T-helper 2 cell treated with Interferon-gamma antibody and Interleukin-4, amounts not matched to agents 5 μg/mL and 100 μg/mL, for 36 hours (primary cell): ENCODE results near the gene AMER1.

Experiments
- DNase-seq: peaks from one replicate; pipeline ENCODE4 v3.0.0; 2021; ENCODE audit warnings: low spot score
- H3K27ac Mint-ChIP-seq: one replicate; pipeline ENCODE4 v1.8.0; 2021; ENCODE audit warnings: mild to moderate bottlenecking, mixed read lengths
- H3K27me3 Mint-ChIP-seq: one replicate; pipeline ENCODE4 v1.8.0; 2021; ENCODE audit warnings: low read depth, mixed read lengths
- H3K36me3 Mint-ChIP-seq: one replicate; pipeline ENCODE4 v1.8.0; 2021; ENCODE audit warnings: low read depth, mixed read lengths
- H3K4me1 Mint-ChIP-seq: one replicate; pipeline ENCODE4 v1.8.0; 2021; ENCODE audit warnings: low read depth, mixed read lengths
- H3K4me3 Mint-ChIP-seq: one replicate; pipeline ENCODE4 v1.8.0; 2022; ENCODE audit warnings: mild to moderate bottlenecking, moderate library complexity, mixed read lengths
- H3K9me3 Mint-ChIP-seq: one replicate; pipeline ENCODE4 v1.8.0; 2021; ENCODE audit warnings: mixed read lengths

The AMER1 gene

DNA sequence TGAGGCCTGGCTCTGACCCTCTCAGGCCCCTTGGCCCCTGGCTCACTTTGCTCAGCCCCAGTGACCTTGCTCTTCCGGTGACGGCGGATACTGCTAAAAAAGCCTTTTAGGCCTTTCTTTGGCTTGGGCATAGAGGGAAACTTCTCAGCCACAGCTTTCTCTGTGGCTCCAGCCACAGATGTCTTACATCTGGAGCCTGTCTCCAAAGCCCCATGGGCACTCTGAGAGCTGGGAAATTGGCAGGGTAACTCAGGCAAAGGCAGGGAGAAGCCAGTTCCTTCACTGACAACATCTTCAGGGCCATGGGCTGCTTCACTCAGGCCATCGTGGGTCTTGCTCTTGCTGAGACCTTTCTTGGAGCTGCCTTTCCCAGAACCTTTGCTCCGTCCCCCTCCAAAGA is 12.8 kb downstream of the AMER1 start:
- no peak for DNase-seq
- H3K27me3 Mint-ChIP-seq = no peaks in the 10 kb centered on the region
- H3K4me1 Mint-ChIP-seq = no peaks in the 10 kb centered on the region
- H3K36me3 Mint-ChIP-seq = peaks cover 4% of the 10 kb centered on the region
- H3K27ac Mint-ChIP-seq = no peak overlapping the region
- no peaks in the 10 kb centered on the region for H3K9me3 Mint-ChIP-seq
- H3K4me3 Mint-ChIP-seq = no peak overlapping the region

DNA sequence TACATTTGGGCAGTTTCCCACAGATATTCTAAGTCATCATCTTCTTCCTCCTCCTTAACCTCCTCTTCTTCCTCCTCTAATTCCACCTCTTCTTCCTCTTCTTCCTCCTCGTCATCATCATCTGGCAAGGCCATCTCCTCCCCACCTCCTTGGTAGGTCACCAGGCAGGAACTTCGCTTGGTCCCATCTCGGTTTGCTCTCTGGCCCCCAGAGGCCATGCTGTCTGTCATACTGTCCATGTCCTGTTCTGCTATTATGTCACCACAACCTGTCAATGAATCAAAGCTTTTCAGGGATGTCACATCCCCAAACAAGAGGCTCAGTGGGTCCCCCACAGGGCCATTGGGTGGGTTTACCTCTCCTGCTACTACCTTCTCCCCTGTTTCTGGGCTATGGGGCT is 13.5 kb downstream of the AMER1 start:
- Mint-ChIP-seq H3K9me3 (no peaks in the 10 kb centered on the region), H3K4me1 (no peaks in the 10 kb centered on the region), H3K36me3 (peaks cover 4% of the 10 kb centered on the region), H3K27me3 (no peaks in the 10 kb centered on the region), H3K4me3 (no peak overlapping the region), H3K27ac (no peak overlapping the region)
- DNase-seq = no peak

DNA sequence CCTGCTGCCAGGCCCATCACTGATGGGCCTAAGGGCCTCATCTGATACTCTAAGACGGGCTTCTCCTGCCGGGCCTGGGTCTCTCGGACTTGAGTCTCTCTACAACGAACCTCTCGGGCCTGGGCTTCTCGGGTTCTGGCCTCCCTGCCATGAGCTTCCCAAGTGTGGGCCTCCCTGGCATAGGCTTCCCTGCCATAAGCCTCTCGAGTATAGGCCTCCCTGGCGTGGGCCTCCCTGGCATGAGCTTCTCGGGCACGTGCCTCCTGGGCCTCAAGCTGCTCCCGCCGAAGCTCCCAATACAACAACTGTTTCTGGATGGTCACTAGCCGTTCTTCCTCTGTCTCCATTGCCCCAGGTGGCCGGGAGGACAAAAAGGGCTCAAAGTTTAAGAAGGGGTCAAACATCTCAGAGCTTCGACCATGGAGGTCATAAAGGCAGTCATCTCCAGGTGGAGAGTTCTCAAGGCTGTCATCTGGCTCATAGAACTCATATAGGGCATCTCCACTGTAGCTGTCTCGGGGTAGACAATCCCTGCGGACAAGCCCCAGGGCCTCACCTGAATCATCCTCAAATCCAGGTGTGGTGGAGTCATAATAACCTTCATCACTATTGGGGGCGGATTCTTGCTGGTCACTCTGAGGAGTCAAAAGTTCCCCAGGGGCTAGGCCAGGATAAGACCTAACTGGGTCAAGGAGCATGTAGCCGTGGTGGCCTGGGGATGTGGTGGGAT is 14.1 kb downstream of the AMER1 start:
- H3K4me1 Mint-ChIP-seq = no peaks in the 10 kb centered on the region
- H3K4me3 Mint-ChIP-seq = no peak overlapping the region
- no peak for DNase-seq
- H3K27me3 Mint-ChIP-seq = no peaks in the 10 kb centered on the region
- no peak overlapping the region for H3K27ac Mint-ChIP-seq
- H3K9me3 Mint-ChIP-seq = no peaks in the 10 kb centered on the region
- peaks cover 4% of the 10 kb centered on the region for H3K36me3 Mint-ChIP-seq

GRCh38 chrX:64190136-64190740 is 15.3 kb downstream of the AMER1 start:
- Mint-ChIP-seq H3K36me3 (peaks cover 4% of the 10 kb centered on the region), H3K27me3 (no peaks in the 10 kb centered on the region), H3K4me1 (no peaks in the 10 kb centered on the region), H3K9me3 (no peaks in the 10 kb centered on the region), H3K27ac (no peak overlapping the region), H3K4me3 (no peak overlapping the region)
- no peak for DNase-seq

GRCh38 chrX:64188901-64189300 is 16.6 kb downstream of the AMER1 start:
- H3K4me3 Mint-ChIP-seq = no peak overlapping the region
- peaks cover 4% of the 10 kb centered on the region for H3K36me3 Mint-ChIP-seq
- no peaks in the 10 kb centered on the region for H3K27me3 Mint-ChIP-seq
- H3K4me1 Mint-ChIP-seq = no peaks in the 10 kb centered on the region
- DNase-seq = no peak
- no peak overlapping the region for H3K27ac Mint-ChIP-seq
- no peaks in the 10 kb centered on the region for H3K9me3 Mint-ChIP-seq

DNA sequence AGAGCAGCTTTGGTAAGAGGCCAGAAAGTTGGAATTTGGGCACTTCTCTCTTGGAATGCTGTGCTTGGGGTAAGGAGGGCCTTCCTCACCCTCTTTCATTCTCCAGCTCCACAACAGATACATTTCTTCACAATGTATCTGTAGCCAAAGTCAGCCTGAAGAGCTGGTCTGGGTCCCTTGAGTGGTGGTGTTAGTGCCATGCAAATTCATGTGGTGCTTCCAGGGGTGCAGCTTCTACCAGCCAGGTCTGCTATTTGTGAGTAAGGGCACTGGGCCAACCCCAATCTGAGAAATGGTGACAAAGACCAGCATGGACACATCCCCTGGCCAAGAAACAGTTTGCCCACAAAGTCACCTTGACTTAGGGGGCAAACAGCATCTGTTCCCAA is 17.8 kb downstream of the AMER1 start:
- H3K9me3 Mint-ChIP-seq = no peaks in the 10 kb centered on the region
- no peaks in the 10 kb centered on the region for H3K4me1 Mint-ChIP-seq
- DNase-seq = no peak
- H3K36me3 Mint-ChIP-seq = peaks cover 4% of the 10 kb centered on the region
- H3K27ac Mint-ChIP-seq = no peak overlapping the region
- H3K4me3 Mint-ChIP-seq = no peak overlapping the region
- H3K27me3 Mint-ChIP-seq = no peaks in the 10 kb centered on the region

GRCh38 chrX:64186974-64187761 is 18.3 kb downstream of the AMER1 start:
- no peak overlapping the region for H3K27ac Mint-ChIP-seq
- peaks cover 4% of the 10 kb centered on the region for H3K36me3 Mint-ChIP-seq
- H3K4me3 Mint-ChIP-seq = no peak overlapping the region
- H3K27me3 Mint-ChIP-seq = no peaks in the 10 kb centered on the region
- no peak for DNase-seq
- no peaks in the 10 kb centered on the region for H3K4me1 Mint-ChIP-seq
- no peaks in the 10 kb centered on the region for H3K9me3 Mint-ChIP-seq

- H3K4me1 Mint-ChIP-seq = no peaks in the 10 kb centered on the region
- no peak for DNase-seq
- no peak overlapping the region for H3K4me3 Mint-ChIP-seq
- no peaks in the 10 kb centered on the region for H3K27me3 Mint-ChIP-seq
- no peaks in the 10 kb centered on the region for H3K36me3 Mint-ChIP-seq
- no peak overlapping the region for H3K27ac Mint-ChIP-seq
- no peaks in the 10 kb centered on the region for H3K9me3 Mint-ChIP-seq
Measured at GRCh38 chrX:64184396-64184795, 21.1 kb downstream of the AMER1 start.

GRCh38 chrX:64182208-64182607 is 23.3 kb downstream of the AMER1 start:
- H3K27me3 Mint-ChIP-seq = no peaks in the 10 kb centered on the region
- no peak for DNase-seq
- H3K4me3 Mint-ChIP-seq = no peak overlapping the region
- H3K27ac Mint-ChIP-seq = no peak overlapping the region
- no peaks in the 10 kb centered on the region for H3K36me3 Mint-ChIP-seq
- no peaks in the 10 kb centered on the region for H3K4me1 Mint-ChIP-seq
- H3K9me3 Mint-ChIP-seq = no peaks in the 10 kb centered on the region

DNA sequence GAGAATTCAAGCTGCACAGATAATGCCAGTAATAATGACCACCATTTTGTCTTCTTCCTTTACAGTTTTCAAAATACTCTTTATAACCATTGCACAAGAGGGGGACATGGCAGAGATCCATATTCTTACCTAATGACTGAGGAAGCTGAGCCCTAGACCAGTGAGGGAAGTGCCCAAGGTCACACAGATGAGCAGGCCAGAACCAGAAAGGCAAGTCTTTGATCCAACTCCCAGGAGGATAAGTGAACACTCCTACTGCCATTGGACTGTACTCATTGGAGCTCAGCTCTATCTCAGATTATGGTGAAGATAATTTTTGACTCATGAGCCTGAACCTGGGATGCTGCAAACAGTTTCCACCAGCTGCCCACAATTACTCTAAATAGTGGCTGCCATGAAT is 28.6 kb downstream of the AMER1 start:
- Mint-ChIP-seq H3K27ac (no peak overlapping the region), H3K9me3 (no peaks in the 10 kb centered on the region), H3K27me3 (no peaks in the 10 kb centered on the region)

DNA sequence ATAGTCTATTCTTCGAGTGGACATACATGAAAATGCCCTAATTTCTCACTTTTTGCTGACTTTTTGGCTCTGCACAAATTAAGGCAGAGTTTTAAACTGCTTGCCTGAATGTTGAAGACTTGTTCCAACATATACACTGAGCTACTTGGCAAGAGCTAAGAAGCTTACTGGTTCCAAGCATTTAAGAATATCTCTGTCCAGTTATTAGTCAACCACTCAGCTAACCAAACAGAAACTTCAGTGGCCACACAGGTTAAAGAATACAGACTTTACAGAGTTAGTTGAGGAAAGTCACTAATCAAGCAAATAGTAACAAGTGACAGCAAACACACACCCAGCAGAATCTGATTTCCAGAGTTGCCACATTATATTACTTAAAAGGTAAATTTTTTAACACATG is 35.5 kb downstream of the AMER1 start:
- Mint-ChIP-seq H3K36me3 (no peaks in the 10 kb centered on the region), H3K9me3 (no peaks in the 10 kb centered on the region), H3K4me1 (no peaks in the 10 kb centered on the region), H3K27me3 (no peaks in the 10 kb centered on the region), H3K27ac (no peak overlapping the region), H3K4me3 (no peak overlapping the region)
- DNase-seq = no peak

More for the DNA sequence above, 28.6 kb downstream of the AMER1 start:
- H3K4me3 Mint-ChIP-seq = no peak overlapping the region
- no peaks in the 10 kb centered on the region for H3K36me3 Mint-ChIP-seq
- DNase-seq = no peak
- H3K4me1 Mint-ChIP-seq = no peaks in the 10 kb centered on the region

DNA sequence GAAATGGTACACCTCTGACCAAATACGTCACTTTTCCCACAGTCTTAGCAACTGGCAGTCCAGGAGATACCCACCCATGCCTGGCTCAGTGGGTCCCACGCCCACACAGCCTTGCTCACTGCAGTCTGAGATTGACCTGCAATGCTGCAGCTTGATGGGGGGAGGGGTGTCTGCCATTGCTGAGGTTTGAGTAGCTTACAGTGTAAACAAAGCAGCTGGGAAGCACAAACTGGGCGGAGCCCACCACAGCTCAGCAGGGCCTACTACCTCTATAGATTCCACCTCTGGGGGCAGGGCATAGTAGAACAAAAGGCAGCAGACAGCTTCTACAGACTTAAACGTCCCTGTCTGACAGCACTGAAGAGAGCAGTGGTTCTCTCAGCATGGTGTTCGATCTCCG is 52.7 kb downstream of the AMER1 start:
- Mint-ChIP-seq H3K4me1 (no peaks in the 10 kb centered on the region), H3K4me3 (no peak overlapping the region), H3K27me3 (no peaks in the 10 kb centered on the region), H3K9me3 (peaks cover 8% of the 10 kb centered on the region), H3K36me3 (no peaks in the 10 kb centered on the region), H3K27ac (no peak overlapping the region)
- DNase-seq = no peak

DNA sequence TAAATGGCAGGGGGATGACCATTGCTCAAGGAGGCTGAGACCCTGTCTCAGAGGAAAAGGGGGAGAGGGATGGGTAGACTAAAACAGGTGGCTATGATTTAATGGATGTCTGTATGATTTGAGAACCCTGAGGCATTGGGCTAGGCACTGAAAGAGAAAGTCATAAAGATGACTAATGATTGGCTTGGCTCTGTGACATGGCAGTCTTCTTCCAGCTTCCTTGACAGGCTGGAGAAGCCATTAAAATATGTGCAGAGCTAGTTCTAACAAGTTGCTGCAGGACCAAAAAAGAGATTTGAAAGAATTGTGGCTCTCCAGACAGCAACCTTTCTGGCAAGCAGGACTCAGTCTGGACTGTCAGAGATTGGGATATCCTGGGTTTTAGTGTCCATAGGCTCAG is 53.6 kb downstream of the AMER1 start:
- H3K9me3 Mint-ChIP-seq = peaks cover 8% of the 10 kb centered on the region
- no peak for DNase-seq
- no peaks in the 10 kb centered on the region for H3K36me3 Mint-ChIP-seq
- H3K4me1 Mint-ChIP-seq = no peaks in the 10 kb centered on the region
- no peaks in the 10 kb centered on the region for H3K27me3 Mint-ChIP-seq
- no peak overlapping the region for H3K27ac Mint-ChIP-seq
- H3K4me3 Mint-ChIP-seq = no peak overlapping the region

DNA sequence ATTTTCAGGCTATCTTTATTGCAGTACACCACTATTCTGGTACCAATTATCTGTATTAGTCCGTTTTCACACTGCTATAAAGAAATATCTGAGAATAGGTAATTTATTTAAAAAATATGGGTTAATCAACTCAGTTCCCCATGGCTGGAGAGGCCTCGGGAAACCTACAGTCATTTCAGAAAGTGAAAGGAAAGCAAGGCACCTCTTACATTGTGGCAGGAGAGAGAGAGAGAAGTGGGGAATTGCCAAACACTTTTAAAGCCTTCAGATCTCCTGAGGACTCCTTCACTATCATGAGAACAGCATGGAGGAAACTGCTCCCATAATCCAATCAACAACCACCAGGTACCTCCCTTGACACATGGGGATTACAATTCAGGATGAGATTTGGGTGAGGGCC is 54.7 kb downstream of the AMER1 start:
- no peak overlapping the region for H3K4me3 Mint-ChIP-seq
- no peaks in the 10 kb centered on the region for H3K4me1 Mint-ChIP-seq
- no peaks in the 10 kb centered on the region for H3K27me3 Mint-ChIP-seq
- peaks cover 8% of the 10 kb centered on the region for H3K9me3 Mint-ChIP-seq
- no peaks in the 10 kb centered on the region for H3K36me3 Mint-ChIP-seq
- no peak for DNase-seq
- no peak overlapping the region for H3K27ac Mint-ChIP-seq
